GM18520 (cell line): ENCODE results near the gene BICD1.

Experiments used
- ATAC-seq: cut with Tn5 transposase; IDR thresholded peaks from one replicate; pipeline ENCODE4 v1.9.1; 2021; ENCODE audit not compliant: unreplicated experiment

The BICD1 gene

GRCh38 chr12:32331133-32331532, 224.5 kb downstream of the BICD1 start:
- ATAC-seq, result no peak

GRCh38 chr12:32332446-32332845, 225.8 kb downstream of the BICD1 start:
- no peak for ATAC-seq

- peak; percentile 86 for ATAC-seq
Measured at GRCh38 chr12:32334371-32334777, 227.7 kb downstream of the BICD1 start.

GRCh38 chr12:32336261-32336660, 229.6 kb downstream of the BICD1 start:
- no peak for ATAC-seq

GRCh38 chr12:32343496-32343895, 236.8 kb downstream of the BICD1 start:
- no peak for ATAC-seq

- ATAC-seq, result no peak
Measured at GRCh38 chr12:32344047-32344446, 237.4 kb downstream of the BICD1 start.

- ATAC-seq, result no peak
Measured at GRCh38 chr12:32353540-32353939, 246.9 kb downstream of the BICD1 start.

- no peak for ATAC-seq
Measured at GRCh38 chr12:32357601-32358249, 251.1 kb downstream of the BICD1 start.

- ATAC-seq, result no peak
Measured at GRCh38 chr12:32360956-32361355, 254.3 kb downstream of the BICD1 start.

- ATAC-seq, result no peak
Measured at GRCh38 chr12:32362892-32363291, 256.2 kb downstream of the BICD1 start.

- peak; percentile 41 for ATAC-seq
Measured at GRCh38 chr12:32365473-32366064, 258.9 kb downstream of the BICD1 start.

GRCh38 chr12:32366714-32367113, 260.1 kb downstream of the BICD1 start:
- ATAC-seq, result no peak

GRCh38 chr12:32367381-32367780, 260.7 kb downstream of the BICD1 start:
- no peak for ATAC-seq

- ATAC-seq, result no peak
Measured at GRCh38 chr12:32369202-32369601, 262.6 kb downstream of the BICD1 start.

- no peak for ATAC-seq
Measured at GRCh38 chr12:32377344-32378055, 270.9 kb downstream of the BICD1 start.

- ATAC-seq, result no peak
Measured at GRCh38 chr12:32379213-32379612, 272.6 kb downstream of the BICD1 start.

GRCh38 chr12:32379667-32380066, 273.0 kb downstream of the BICD1 start:
- no peak for ATAC-seq

- no peak for ATAC-seq
Measured at GRCh38 chr12:32382226-32382625, 275.6 kb downstream of the BICD1 start.

GRCh38 chr12:32390572-32391219, 284.0 kb downstream of the BICD1 start:
- no peak for ATAC-seq

GRCh38 chr12:32395026-32395425, 288.4 kb downstream of the BICD1 start:
- no peak for ATAC-seq

GRCh38 chr12:32397696-32398095, 291.0 kb downstream of the BICD1 start:
- no peak for ATAC-seq

GRCh38 chr12:32398181-32398580, 291.5 kb downstream of the BICD1 start:
- no peak for ATAC-seq
